GM13977 (cell line): ENCODE measurements around the gene KDM8.
A peak's percentile ranks its signal among the peaks of the same experiment; 100 is the strongest.

ENCODE experiments used
- DNase-seq: peaks from one replicate; pipeline ENCODE4 v3.0.0; 2012; ENCODE audit warnings: low spot score
- in situ Hi-C: fragments of 300-500 bp; cut with MboI; formaldehyde crosslinking; loops from one replicate; pipeline ENCODE4 v1.12.0; 2022; ENCODE audit warnings: low sequenced_read_pairs, low pct_unique_long_range_greater_than_20kb, mixed read lengths, inconsistent platforms; ENCODE audit not compliant: unreplicated experiment
- TF ChIP-seq, protein P1 (sequence below): IDR thresholded peaks from 2 replicates; pipeline ENCODE4 v1.5.1; 2012; ENCODE audit warnings: mild to moderate bottlenecking, control low read depth; ENCODE audit not compliant: insufficient read depth; ENCODE audit errors: extremely low read depth, missing control alignments

Gene KDM8

DNA sequence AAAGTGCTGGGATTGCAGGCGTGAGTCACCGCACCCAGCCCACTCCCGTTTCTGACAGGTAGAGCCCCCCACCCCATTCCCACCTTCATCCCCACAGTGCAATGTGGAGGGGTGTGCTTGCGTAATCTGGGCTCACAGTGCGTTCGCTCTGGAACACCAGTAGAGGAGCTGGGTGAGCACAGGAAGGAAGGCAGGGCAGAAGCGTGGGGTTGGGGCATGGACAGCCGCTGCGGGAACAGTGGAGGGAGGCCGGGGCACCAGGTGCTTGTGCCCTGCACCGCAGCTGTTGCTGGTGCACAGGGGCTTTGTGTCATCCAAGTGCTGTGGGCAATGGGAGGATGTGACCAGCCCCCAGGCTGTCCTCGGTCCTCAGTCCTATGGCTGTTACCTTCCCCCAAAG, 24.7 kb downstream of the KDM8 start:
- in situ Hi-C loops = no loop called here

DNA sequence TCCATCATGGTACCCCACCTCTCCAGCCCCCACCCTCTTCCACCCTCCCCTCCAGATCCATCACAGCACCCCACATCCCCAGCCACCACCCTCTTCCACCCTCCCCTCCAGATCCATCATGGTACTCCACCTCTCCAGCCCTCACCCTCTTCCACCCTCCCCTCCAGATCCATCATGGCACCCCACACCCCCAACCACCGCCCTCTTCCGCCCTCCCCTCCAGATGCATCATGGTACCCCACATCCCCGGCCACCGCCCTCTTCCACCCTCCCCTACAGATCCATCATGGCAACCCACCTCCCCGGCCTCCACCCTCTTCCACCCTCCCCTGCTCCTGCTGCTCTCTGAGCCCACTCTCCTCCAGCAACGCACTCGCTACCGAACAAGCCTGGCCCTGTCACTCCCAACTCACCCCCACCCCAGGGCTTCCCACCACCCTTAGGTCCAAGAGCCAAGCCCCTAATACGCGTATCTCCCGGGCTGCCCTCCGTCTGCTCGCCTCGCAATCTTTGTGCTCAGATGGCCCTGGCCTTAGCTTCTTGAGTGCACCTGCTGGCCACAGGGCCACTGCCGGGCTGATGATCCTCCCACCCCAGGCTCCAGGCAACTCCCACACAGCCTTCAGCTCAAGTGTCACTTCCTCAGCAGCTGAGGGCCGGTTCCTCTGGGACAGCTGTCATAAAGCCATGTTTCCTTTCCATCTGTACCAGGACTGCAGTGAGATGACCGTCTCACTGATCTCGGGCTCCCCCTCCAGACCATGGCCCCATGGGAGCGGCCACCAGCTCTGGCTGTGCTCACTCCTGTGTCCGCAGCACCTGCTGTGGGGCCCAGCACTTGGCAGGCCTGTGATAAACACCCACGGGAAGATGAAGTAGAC, 25.5 kb downstream of the KDM8 start:
- TF ChIP-seq, protein P1, sequence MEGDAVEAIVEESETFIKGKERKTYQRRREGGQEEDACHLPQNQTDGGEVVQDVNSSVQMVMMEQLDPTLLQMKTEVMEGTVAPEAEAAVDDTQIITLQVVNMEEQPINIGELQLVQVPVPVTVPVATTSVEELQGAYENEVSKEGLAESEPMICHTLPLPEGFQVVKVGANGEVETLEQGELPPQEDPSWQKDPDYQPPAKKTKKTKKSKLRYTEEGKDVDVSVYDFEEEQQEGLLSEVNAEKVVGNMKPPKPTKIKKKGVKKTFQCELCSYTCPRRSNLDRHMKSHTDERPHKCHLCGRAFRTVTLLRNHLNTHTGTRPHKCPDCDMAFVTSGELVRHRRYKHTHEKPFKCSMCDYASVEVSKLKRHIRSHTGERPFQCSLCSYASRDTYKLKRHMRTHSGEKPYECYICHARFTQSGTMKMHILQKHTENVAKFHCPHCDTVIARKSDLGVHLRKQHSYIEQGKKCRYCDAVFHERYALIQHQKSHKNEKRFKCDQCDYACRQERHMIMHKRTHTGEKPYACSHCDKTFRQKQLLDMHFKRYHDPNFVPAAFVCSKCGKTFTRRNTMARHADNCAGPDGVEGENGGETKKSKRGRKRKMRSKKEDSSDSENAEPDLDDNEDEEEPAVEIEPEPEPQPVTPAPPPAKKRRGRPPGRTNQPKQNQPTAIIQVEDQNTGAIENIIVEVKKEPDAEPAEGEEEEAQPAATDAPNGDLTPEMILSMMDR = peak; percentile 27
- in situ Hi-C loops = no loop called here
- no peak for DNase-seq

More for the DNA sequence above, 24.7 kb downstream of the KDM8 start:
- TF ChIP-seq, protein P1 = no peak
- DNase-seq = no peak

DNA sequence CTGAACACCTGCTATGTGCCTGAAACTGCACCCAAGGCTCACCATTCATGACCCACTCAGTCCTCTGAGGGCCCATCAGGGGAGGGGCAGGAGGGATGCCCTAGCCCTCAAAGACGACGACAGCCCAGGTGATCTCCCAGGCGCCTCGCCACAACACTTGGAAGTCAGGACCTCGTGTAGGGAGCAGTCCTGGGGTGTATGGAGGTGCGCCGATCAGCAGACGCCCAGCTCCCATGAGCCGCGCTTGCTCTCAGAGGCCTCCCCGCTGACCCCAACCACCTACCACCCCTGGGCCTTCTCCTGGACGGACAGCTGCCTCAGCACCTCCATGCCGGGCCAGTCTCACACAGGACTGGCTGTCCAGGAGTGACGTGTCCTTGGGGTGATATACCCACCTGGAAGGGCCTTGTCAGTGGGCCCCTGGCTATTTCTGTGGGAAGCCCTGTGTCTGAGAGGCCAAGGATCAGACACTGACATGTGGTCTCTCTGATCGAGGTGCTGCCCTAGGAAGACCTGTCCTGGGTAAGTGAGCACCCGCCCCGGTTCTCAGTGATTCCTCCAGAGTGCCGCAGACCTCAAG, 26.7 kb downstream of the KDM8 start:
- TF ChIP-seq, protein P1 = no peak
- DNase-seq = no peak
- in situ Hi-C loops = no loop called here

DNA sequence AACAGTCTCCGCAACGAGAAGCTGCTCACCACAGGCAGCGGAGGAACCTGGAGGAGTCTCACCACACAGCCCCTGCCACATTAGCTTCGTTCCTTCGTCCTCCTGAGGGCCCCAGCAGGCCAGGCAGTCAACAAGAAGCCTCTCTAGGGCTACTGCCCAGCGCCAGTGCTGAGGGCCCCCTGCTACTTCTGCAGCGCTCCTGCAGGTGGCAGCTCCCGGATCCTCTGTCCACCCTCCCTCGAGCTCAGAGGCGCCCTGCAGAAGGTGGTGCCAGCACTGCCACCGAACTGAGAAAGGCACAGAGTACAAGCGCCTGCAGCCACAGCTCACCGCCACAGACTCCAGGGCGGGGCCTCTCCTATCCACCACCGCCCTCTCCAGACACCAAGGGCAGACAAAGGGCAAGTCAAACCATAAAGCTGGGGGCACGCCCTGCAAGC, 27.3 kb downstream of the KDM8 start:
- TF ChIP-seq, protein P1 = no peak
- DNase-seq = no peak
- in situ Hi-C loops = no loop called here

DNA sequence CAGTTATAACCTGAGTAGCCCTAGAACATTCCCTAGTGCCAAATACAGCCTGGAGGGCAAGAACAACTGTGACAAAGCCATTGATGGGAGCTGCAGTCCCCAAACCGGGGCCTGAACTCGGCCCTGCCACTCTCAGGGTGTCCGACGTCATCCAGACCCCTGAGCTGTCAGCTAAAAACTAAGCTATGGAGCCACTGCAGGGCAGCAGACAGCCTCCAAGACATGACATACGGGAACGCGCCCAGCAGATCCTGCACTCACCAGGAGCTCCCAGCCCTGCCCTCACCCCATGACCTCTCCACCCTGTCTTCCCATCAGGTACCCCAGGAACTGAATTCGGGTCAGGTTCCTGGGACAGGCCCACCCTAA, 28.4 kb downstream of the KDM8 start:
- in situ Hi-C loops = no loop called here
- TF ChIP-seq, protein P1 = no peak
- DNase-seq = no peak

DNA sequence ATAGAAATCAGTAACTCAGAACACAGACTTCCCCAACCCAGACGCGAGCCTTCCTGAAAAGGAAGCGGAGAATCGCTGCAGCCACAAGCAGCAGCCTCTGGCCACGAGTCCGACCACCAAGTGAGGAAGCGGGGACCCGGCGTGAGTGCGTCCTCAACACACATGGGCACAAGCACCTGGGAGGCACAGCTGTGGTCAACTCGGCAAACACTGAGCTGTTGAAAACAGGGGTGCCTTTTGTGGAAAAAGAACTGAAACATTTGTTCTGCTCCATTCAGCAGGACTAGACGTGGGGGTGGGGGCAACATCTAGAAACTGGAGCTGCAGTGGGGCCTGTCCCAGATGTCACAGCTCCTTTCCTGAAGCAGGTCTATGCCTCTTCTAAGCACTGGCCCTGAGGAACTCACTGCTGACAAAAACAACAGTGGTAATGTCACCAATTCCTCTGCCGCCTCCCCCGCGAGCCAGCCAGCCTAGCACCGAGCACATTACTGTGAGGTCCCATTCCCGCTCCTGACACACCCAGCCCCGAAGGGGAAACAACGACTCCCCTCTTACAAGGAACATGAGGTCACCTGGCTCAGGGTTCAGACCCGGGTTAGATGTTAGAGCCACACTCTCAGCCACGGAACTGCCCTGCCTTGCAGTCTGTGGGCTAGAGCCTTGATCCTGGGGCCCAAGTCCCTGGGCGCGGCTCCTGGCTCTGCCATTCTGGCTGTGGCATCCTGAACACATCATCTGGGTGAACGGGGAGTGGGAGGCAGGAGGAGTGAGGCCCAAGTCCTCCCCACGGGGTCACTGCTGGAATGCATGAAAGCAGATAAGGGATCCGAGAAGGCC, 29.0 kb downstream of the KDM8 start:
- no peak for DNase-seq
- in situ Hi-C loops = no loop called here
- TF ChIP-seq, protein P1 = no peak
